ENCODE results near the gene CCDC146.

Gene CCDC146

GRCh38 chr7:77338260-77338659 is 215.8 kb downstream of the CCDC146 start:
- H3K4me1 ChIP-seq (ENCODE audit: low read length): peaks cover 41% of the 10 kb centered on the region
- no peaks in the 10 kb centered on the region for H4K20me1 ChIP-seq (ENCODE audit: insufficient read depth, low read length)
- no peaks in the 10 kb centered on the region for H3K27me3 ChIP-seq (ENCODE audit: low read depth, low read length)
- no peak overlapping the region for H3K27ac ChIP-seq (ENCODE audit: low read length)
- H3K4me3 ChIP-seq (ENCODE audit: low read length): no peak overlapping the region
- H2AFZ ChIP-seq (ENCODE audit: low read depth, low read length): no peak overlapping the region
- no peak for TF ChIP-seq EZH2phosphoT487 (IDR thresholded peaks at IDR 0.05; ENCODE audit: low read depth)
- TF ChIP-seq CTCF (IDR thresholded peaks at IDR 0.05; ENCODE audit: low read depth, low read length): no peak
- H3K4me2 ChIP-seq (ENCODE audit: low read length): no peak overlapping the region
- no peaks in the 10 kb centered on the region for H3K79me2 ChIP-seq (ENCODE audit: low read length)
- H3K9me3 ChIP-seq (ENCODE audit: insufficient read depth, low read length): no peaks in the 10 kb centered on the region
- no peak overlapping the region for H3K9ac ChIP-seq (ENCODE audit: low read length)
- no peaks in the 10 kb centered on the region for H3K36me3 ChIP-seq (replicated peaks; ENCODE audit: low read depth, low read length)

GRCh38 chr7:77338883-77339629 is 216.6 kb downstream of the CCDC146 start:
- no peaks in the 10 kb centered on the region for H3K36me3 ChIP-seq (replicated peaks; ENCODE audit: low read depth, low read length)
- H4K20me1 ChIP-seq (ENCODE audit: insufficient read depth, low read length): no peaks in the 10 kb centered on the region
- peak overlapping the region; percentile 13; the same call in 1 of the 2 replicates for H3K4me2 ChIP-seq (ENCODE audit: low read length)
- H2AFZ ChIP-seq (ENCODE audit: low read depth, low read length): no peak overlapping the region
- peaks cover 41% of the 10 kb centered on the region for H3K4me1 ChIP-seq (ENCODE audit: low read length)
- H3K9me3 ChIP-seq (ENCODE audit: insufficient read depth, low read length): no peaks in the 10 kb centered on the region
- no peak overlapping the region for H3K9ac ChIP-seq (ENCODE audit: low read length)
- peak overlapping the region; percentile 50 for H3K27ac ChIP-seq (ENCODE audit: low read length)
- H3K27me3 ChIP-seq (ENCODE audit: low read depth, low read length): no peaks in the 10 kb centered on the region
- TF ChIP-seq EZH2phosphoT487 (IDR thresholded peaks at IDR 0.05; ENCODE audit: low read depth) (no peak), CTCF (IDR thresholded peaks at IDR 0.05; ENCODE audit: low read depth, low read length) (no peak)
- no peak overlapping the region for H3K4me3 ChIP-seq (ENCODE audit: low read length)
- H3K79me2 ChIP-seq (ENCODE audit: low read length): no peaks in the 10 kb centered on the region

- Histone ChIP-seq H3K9me3 (ENCODE audit: insufficient read depth, low read length) (no peaks in the 10 kb centered on the region), H3K36me3 (replicated peaks; ENCODE audit: low read depth, low read length) (no peaks in the 10 kb centered on the region), H3K27me3 (ENCODE audit: low read depth, low read length) (no peaks in the 10 kb centered on the region), H3K4me2 (ENCODE audit: low read length) (peak overlapping the region; percentile 13), H3K9ac (ENCODE audit: low read length) (no peak overlapping the region), H3K4me1 (ENCODE audit: low read length) (peaks cover 41% of the 10 kb centered on the region), H3K27ac (ENCODE audit: low read length) (peak overlapping the region; percentile 50), H2AFZ (ENCODE audit: low read depth, low read length) (no peak overlapping the region), H4K20me1 (ENCODE audit: insufficient read depth, low read length) (no peaks in the 10 kb centered on the region), H3K4me3 (ENCODE audit: low read length) (no peak overlapping the region), H3K79me2 (ENCODE audit: low read length) (no peaks in the 10 kb centered on the region)
- TF ChIP-seq EZH2phosphoT487 (IDR thresholded peaks at IDR 0.05; ENCODE audit: low read depth) (no peak), CTCF (IDR thresholded peaks at IDR 0.05; ENCODE audit: low read depth, low read length) (no peak)
Observed at GRCh38 chr7:77339726-77340125, 217.3 kb downstream of the CCDC146 start.

Measured in OCI-LY3 (cell line).